ACC112 (cell line): ENCODE data around the gene PCDH1.
A peak's percentile ranks its signal among the peaks of the same experiment; 100 is the strongest.

Experiments used
- H2AFZ ChIP-seq: fragments of 200-600 bp; sonication (generic); one replicate; pipeline ENCODE4 v1.6.0; 2017; ENCODE audit warnings: antibody characterized with exemption, low read length; ENCODE audit not compliant: unreplicated experiment
- H3K27ac ChIP-seq: fragments of 200-600 bp; sonication (generic); 2 replicates; pipeline ENCODE4 v1.5.1; 2014; ENCODE audit warnings: low read depth, mild to moderate bottlenecking, antibody characterized with exemption, low read length, moderate library complexity
- H3K27me3 ChIP-seq: fragments of 200-600 bp; sonication (generic); 2 replicates; pipeline ENCODE4 v1.6.1; 2014; ENCODE audit warnings: mild to moderate bottlenecking, antibody characterized with exemption, low read length, moderate library complexity, mixed read lengths; ENCODE audit not compliant: insufficient read depth
- H3K36me3 ChIP-seq: fragments of 200-600 bp; sonication (generic); 2 replicates; pipeline ENCODE4 v1.6.1; 2016; ENCODE audit warnings: mild to moderate bottlenecking, antibody characterized with exemption, low read length, moderate library complexity, mixed read lengths; ENCODE audit not compliant: insufficient read depth
- H3K4me1 ChIP-seq: fragments of 200-600 bp; sonication (generic); one replicate; pipeline ENCODE4 v1.6.1; 2016; ENCODE audit warnings: low read length, mixed read lengths; ENCODE audit not compliant: insufficient read depth, unreplicated experiment, control insufficient read depth
- H3K4me3 ChIP-seq: fragments of 200-600 bp; sonication (generic); 2 replicates; pipeline ENCODE4 v1.5.1; 2014; ENCODE audit warnings: mild to moderate bottlenecking, low read depth, low read length
- H3K79me2 ChIP-seq: fragments of 200-600 bp; sonication (generic); one replicate; pipeline ENCODE4 v1.6.0; 2016; ENCODE audit warnings: low read length; ENCODE audit not compliant: control insufficient read depth, unreplicated experiment, insufficient read depth

PCDH1 gene

GRCh38 chr5:141879426-141879759 lies 1.2 kb upstream of the PCDH1 start:
- Histone ChIP-seq H3K36me3 (no peaks in the 10 kb centered on the region), H3K27me3 (peaks cover 86% of the 10 kb centered on the region), H3K4me1 (peaks cover 19% of the 10 kb centered on the region), H2AFZ (no peak overlapping the region), H3K79me2 (no peaks in the 10 kb centered on the region), H3K27ac (no peak overlapping the region), H3K4me3 (no peak overlapping the region)

GRCh38 chr5:141878711-141879425 lies 658 bp upstream of the PCDH1 start:
- Histone ChIP-seq H3K79me2 (no peaks in the 10 kb centered on the region), H3K27ac (no peak overlapping the region), H3K27me3 (peaks cover 86% of the 10 kb centered on the region), H3K4me3 (peak overlapping the region; percentile 68), H3K36me3 (no peaks in the 10 kb centered on the region), H3K4me1 (peaks cover 19% of the 10 kb centered on the region), H2AFZ (no peak overlapping the region)

- peak overlapping the region; percentile 36 for H2AFZ ChIP-seq
- H3K36me3 ChIP-seq: no peaks in the 10 kb centered on the region
- peak overlapping the region; percentile 77 for H3K4me3 ChIP-seq
- peaks cover 80% of the 10 kb centered on the region for H3K27me3 ChIP-seq
- no peak overlapping the region for H3K27ac ChIP-seq
- peaks cover 19% of the 10 kb centered on the region for H3K4me1 ChIP-seq
- H3K79me2 ChIP-seq: no peaks in the 10 kb centered on the region
These were observed 639 bp downstream of the PCDH1 start for GRCh38 chr5:141877356-141878185.

- Histone ChIP-seq H3K4me3 (peak overlapping the region; percentile 77), H3K27ac (no peak overlapping the region), H3K4me1 (peaks cover 19% of the 10 kb centered on the region), H3K79me2 (no peaks in the 10 kb centered on the region), H3K27me3 (peaks cover 75% of the 10 kb centered on the region), H2AFZ (no peak overlapping the region), H3K36me3 (no peaks in the 10 kb centered on the region)
These were observed 1.4 kb downstream of the PCDH1 start for GRCh38 chr5:141876628-141877355.

- no peaks in the 10 kb centered on the region for H3K79me2 ChIP-seq
- no peaks in the 10 kb centered on the region for H3K36me3 ChIP-seq
- peak overlapping the region; percentile 77 for H3K4me3 ChIP-seq
- H3K27me3 ChIP-seq: peaks cover 73% of the 10 kb centered on the region
- no peak overlapping the region for H2AFZ ChIP-seq
- H3K27ac ChIP-seq: no peak overlapping the region
- peaks cover 22% of the 10 kb centered on the region for H3K4me1 ChIP-seq
These were observed 2.2 kb downstream of the PCDH1 start for GRCh38 chr5:141875795-141876627.

GRCh38 chr5:141875022-141875740 lies 3.0 kb downstream of the PCDH1 start:
- no peak overlapping the region for H3K4me3 ChIP-seq
- no peak overlapping the region for H3K27ac ChIP-seq
- no peaks in the 10 kb centered on the region for H3K36me3 ChIP-seq
- H3K79me2 ChIP-seq: no peaks in the 10 kb centered on the region
- H3K27me3 ChIP-seq: peaks cover 67% of the 10 kb centered on the region
- H3K4me1 ChIP-seq: peaks cover 26% of the 10 kb centered on the region
- no peak overlapping the region for H2AFZ ChIP-seq

- H3K79me2 ChIP-seq: no peaks in the 10 kb centered on the region
- H3K36me3 ChIP-seq: no peaks in the 10 kb centered on the region
- H3K4me3 ChIP-seq: no peak overlapping the region
- no peak overlapping the region for H2AFZ ChIP-seq
- peaks cover 59% of the 10 kb centered on the region for H3K27me3 ChIP-seq
- no peak overlapping the region for H3K27ac ChIP-seq
- peaks cover 26% of the 10 kb centered on the region for H3K4me1 ChIP-seq
These were observed 3.8 kb downstream of the PCDH1 start for GRCh38 chr5:141874262-141874964.

- Histone ChIP-seq H3K36me3 (no peaks in the 10 kb centered on the region), H3K27me3 (peaks cover 60% of the 10 kb centered on the region), H3K4me1 (peaks cover 24% of the 10 kb centered on the region), H2AFZ (no peak overlapping the region), H3K4me3 (no peak overlapping the region), H3K27ac (no peak overlapping the region), H3K79me2 (no peaks in the 10 kb centered on the region)
These were observed 4.3 kb downstream of the PCDH1 start for GRCh38 chr5:141873933-141874261.

GRCh38 chr5:141872496-141873356 lies 5.5 kb downstream of the PCDH1 start:
- Histone ChIP-seq H3K27ac (no peak overlapping the region), H3K4me1 (peaks cover 20% of the 10 kb centered on the region)

More at GRCh38 chr5:141872496-141873356, 5.5 kb downstream of the PCDH1 start:
- Histone ChIP-seq H3K36me3 (no peaks in the 10 kb centered on the region), H3K79me2 (no peaks in the 10 kb centered on the region), H3K27me3 (peaks cover 69% of the 10 kb centered on the region), H2AFZ (no peak overlapping the region), H3K4me3 (no peak overlapping the region)
